H1 (cell line): ENCODE measurements around the gene RAD51B. TPM values are rescaled to one million over a fixed set of nuclear protein-coding genes. Genes with fewer than 3 reads are reported as not detected.

Experiments
- CTCF ChIA-PET: fragments of 300-600 bp; sonication (Branson Sonifier 250); formaldehyde crosslinking; loops from one replicate; lab custom pipeline; 2021; ENCODE audit not compliant: partially characterized antibody; lab: Charles Lee
- POLR2A ChIA-PET: fragments of 300-600 bp; sonication (Branson Sonifier 250); formaldehyde crosslinking; loops from one replicate; lab custom pipeline; 2021; ENCODE audit warnings: inconsistent platforms; ENCODE audit not compliant: partially characterized antibody; lab: Charles Lee
- DNase-seq, 2 experiments: peaks; one replicate each; pipeline versions ENCODE4 v3.0.0 to v3.0.0-alpha.2; 2010 to 2022; ENCODE audit warnings: low spot score in 2 of 2, low read depth in 1 of 2, mixed read lengths in 1 of 2
- FAIRE-seq: peaks from 2 replicates; lab custom pipeline; 2011; peaks lifted over from hg19 to GRCh38; lab: Jason Lieb, UNC
- H2AFZ ChIP-seq: 2 replicates; pipeline ENCODE4 v1.8.1; 2012; ENCODE audit warnings: low read length, inconsistent platforms
- H2AK5ac ChIP-seq: 2 replicates; pipeline ENCODE4 v1.6.1; 2013; ENCODE audit warnings: low read depth, low read length
- H2BK120ac ChIP-seq: replicated peaks from 2 replicates; pipeline ENCODE3; 2013; ENCODE audit warnings: low read depth, low read length, inconsistent platforms
- H2BK12ac ChIP-seq: 2 replicates; pipeline ENCODE4 v1.6.1; 2013; ENCODE audit warnings: low read depth, low read length
- H2BK15ac ChIP-seq: 2 replicates; pipeline ENCODE4 v1.6.1; 2013; ENCODE audit warnings: low read length
- H2BK20ac ChIP-seq: 2 replicates; pipeline ENCODE4 v1.6.1; 2013; ENCODE audit warnings: low read length
- H2BK5ac ChIP-seq: 2 replicates; pipeline ENCODE4 v1.6.1; 2013; ENCODE audit warnings: low read depth, low read length
- H3K14ac ChIP-seq: 2 replicates; pipeline ENCODE4 v1.6.1; 2013; ENCODE audit warnings: inconsistent platforms; ENCODE audit not compliant: insufficient read length
- H3K18ac ChIP-seq: 2 replicates; pipeline ENCODE4 v1.6.1; 2013; ENCODE audit warnings: low read length; ENCODE audit errors: extremely low read depth
- H3K23ac ChIP-seq: 2 replicates; pipeline ENCODE4 v1.6.1; 2013; ENCODE audit warnings: inconsistent platforms; ENCODE audit not compliant: insufficient read length
- H3K23me2 ChIP-seq: 2 replicates; pipeline ENCODE4 v1.6.1; 2013; ENCODE audit warnings: low read depth, low read length
- H3K27ac ChIP-seq: 2 replicates; pipeline ENCODE4 v1.6.1; 2011; ENCODE audit warnings: low read depth, low read length, inconsistent platforms
- H3K27me3 ChIP-seq, 4 experiments: replicated peaks in 1 of 4; 1 replicate in 1 of 4; 2 replicates in 3 of 4; pipeline versions ENCODE4 v1.6.1 to v1.8.1; 2011 to 2013; ENCODE audit warnings: low read length in 3 of 4, mild to moderate bottlenecking in 3 of 4, inconsistent platforms in 2 of 4, mixed read lengths in 2 of 4, moderate library complexity in 1 of 4; ENCODE audit not compliant: control insufficient read depth in 3 of 4, insufficient read depth in 3 of 4; ENCODE audit errors: extremely low read depth in 1 of 4
- H3K36me3 ChIP-seq, 4 experiments: 2 replicates each; pipeline versions ENCODE4 v1.6.1 to v1.8.1; 2011 to 2013; ENCODE audit warnings: mild to moderate bottlenecking in 4 of 4, low read length in 3 of 4, moderate library complexity in 2 of 4, control low read depth in 1 of 4, inconsistent platforms in 1 of 4; ENCODE audit not compliant: insufficient read depth in 4 of 4, control insufficient read depth in 2 of 4
- H3K4ac ChIP-seq: replicated peaks from 2 replicates; pipeline ENCODE3; 2013; ENCODE audit warnings: low read length, low read depth, mixed read lengths, inconsistent platforms; ENCODE audit not compliant: insufficient read length
- H3K4me1 ChIP-seq, 4 experiments: replicated peaks in 1 of 4; 1 replicate in 1 of 4; 2 replicates in 3 of 4; pipeline versions ENCODE4 v1.6.1 to v1.8.1; 2011 to 2013; ENCODE audit warnings: low read length in 3 of 4, inconsistent platforms in 2 of 4, mixed read lengths in 1 of 4; ENCODE audit not compliant: insufficient read depth in 4 of 4, control insufficient read depth in 3 of 4
- H3K4me2 ChIP-seq, 2 experiments: 2 replicates each; pipeline versions ENCODE4 v1.6.1 to v1.8.1; 2011 to 2013; ENCODE audit warnings: low read depth in 2 of 2, low read length in 2 of 2, control low read depth in 1 of 2, inconsistent platforms in 1 of 2, mild to moderate bottlenecking in 1 of 2; ENCODE audit not compliant: insufficient read depth in 1 of 2
- H3K4me3 ChIP-seq, 4 experiments: fragments of 200-600, 300-600 bp in 1 of 4; sonication (generic), shearing (Covaris generic), sonication (Bioruptor Twin) in 1 of 4; 2 replicates each; pipeline versions ENCODE4 v1.5.1 to v1.8.1; 2011 to 2016; ENCODE audit warnings: low read length in 4 of 4, low read depth in 3 of 4, control low read depth in 2 of 4, inconsistent platforms in 2 of 4, mild to moderate bottlenecking in 2 of 4, mixed read lengths in 1 of 4, moderate library complexity in 1 of 4; ENCODE audit not compliant: insufficient read depth in 2 of 4; ENCODE audit errors: extremely low read depth in 1 of 4
- H3K56ac ChIP-seq: replicated peaks from 2 replicates; pipeline ENCODE3; 2013; ENCODE audit warnings: low read depth, mild to moderate bottlenecking, mixed read lengths, low read length, inconsistent platforms; ENCODE audit not compliant: insufficient read length
- H3K79me1 ChIP-seq: 2 replicates; pipeline ENCODE4 v1.6.1; 2013; ENCODE audit warnings: low read depth, low read length, control low read depth
- H3K79me2 ChIP-seq, 2 experiments: 2 replicates each; pipeline versions ENCODE4 v1.6.1 to v1.8.1; 2012 to 2013; ENCODE audit warnings: low read length in 2 of 2, mild to moderate bottlenecking in 2 of 2, inconsistent platforms in 1 of 2; ENCODE audit not compliant: insufficient read depth in 2 of 2, control insufficient read depth in 1 of 2
- H3K9ac ChIP-seq, 4 experiments: replicated peaks in 1 of 4; 1 replicate in 1 of 4; 2 replicates in 3 of 4; pipeline versions ENCODE4 v1.6.1 to v1.8.1; 2011 to 2013; ENCODE audit warnings: low read depth in 3 of 4, low read length in 3 of 4, control low read depth in 2 of 4, mild to moderate bottlenecking in 2 of 4, moderate library complexity in 2 of 4, inconsistent platforms in 1 of 4; ENCODE audit errors: extremely low read depth in 1 of 4
- H3K9me3 ChIP-seq, 2 experiments: 2 replicates each; pipeline versions ENCODE4 v1.6.1 to v1.8.1; 2012 to 2013; ENCODE audit warnings: mild to moderate bottlenecking in 2 of 2, moderate library complexity in 2 of 2, control low read depth in 1 of 2, inconsistent platforms in 1 of 2, low read depth in 1 of 2, low read length in 1 of 2, mixed read lengths in 1 of 2; ENCODE audit not compliant: insufficient read depth in 2 of 2
- H4K20me1 ChIP-seq, 2 experiments: replicated peaks in 1 of 2; 2 replicates each; pipeline versions ENCODE3 to v1.8.1; 2011 to 2013; ENCODE audit warnings: inconsistent platforms in 2 of 2, low read length in 2 of 2, mild to moderate bottlenecking in 1 of 2; ENCODE audit not compliant: insufficient read depth in 2 of 2, control insufficient read depth in 1 of 2
- H4K5ac ChIP-seq: 2 replicates; pipeline ENCODE4 v1.6.1; 2013; ENCODE audit warnings: low read length, low read depth, mixed read lengths, inconsistent platforms; ENCODE audit not compliant: insufficient read length
- H4K8ac ChIP-seq: 2 replicates; pipeline ENCODE4 v1.8.0; 2013; ENCODE audit warnings: mild to moderate bottlenecking, moderate library complexity, low read length, inconsistent platforms; ENCODE audit not compliant: insufficient read depth; ENCODE audit errors: extremely low read depth
- H4K91ac ChIP-seq: replicated peaks from 2 replicates; pipeline ENCODE3; 2013; ENCODE audit warnings: low read length, mixed read lengths, inconsistent platforms; ENCODE audit not compliant: insufficient read length
- RBBP5 ChIP-seq: IDR thresholded peaks from 2 replicates; pipeline ENCODE4 v1.7.1; 2012; ENCODE audit warnings: low read depth, mild to moderate bottlenecking, inconsistent platforms, low read length, moderate library complexity, borderline replicate concordance
- SP1 ChIP-seq: IDR thresholded peaks from 2 replicates; pipeline ENCODE4 v1.6.1; 2011; ENCODE audit warnings: low read depth, low read length
- WGBS, 2 experiments: shearing (Covaris generic) in 1 of 2; methylation state at CpG; one replicate each; pipeline versions ENCODE4 v1.1.6 to v1.1.7; 2013 to 2015; ENCODE audit warnings: low lambda C conversion rate in 2 of 2, mixed read lengths in 2 of 2, inconsistent platforms in 1 of 2, low coverage in 1 of 2, missing lambda C conversion rate in 1 of 2; ENCODE audit not compliant: insufficient replicate concordance in 2 of 2, insufficient coverage in 1 of 2, insufficient read length in 1 of 2; ENCODE audit errors: extremely low coverage in 1 of 2, missing lambda C conversion rate in 1 of 2; 5-methylcytosine and 5-hydroxymethylcytosine counted together
- polyA plus RNA-seq, 7 experiments: library from polyadenylated mRNA; depleted of rRNA in 3 of 7; stranded (reverse) in 5 of 7; unstranded in 2 of 7; fragments of >200 nt in 5 of 7; fragments of 200-250 nt in 2 of 7; gene quantifications; 1 replicate in 5 of 7; 2 replicates in 1 of 7; 4 replicates in 1 of 7; pipeline versions ENCODE4 v1.2.1 to v1.2.3, GENCODE V29; 2011 to 2013; ENCODE audit warnings: missing spikeins in 2 of 7, mixed read lengths in 2 of 7
- total RNA-seq: library from RNA; stranded (reverse); fragmentation: NEBNext Ultra II Directional; extraction: Animal tissue kit (Norgen Biotek cat#: 25700); gene quantifications from 2 replicates; pipeline ENCODE4 v1.2.1, GENCODE V29; 2021

Gene RAD51B
- total and polyA plus RNA-seq, 2 of the 8 experiments (the other 6 are each of a cell fraction or from before 2014, with no cell fraction given), result 3.9 to 14.9 TPM

- no peak overlapping the region for H2BK5ac ChIP-seq
- no peaks in the 10 kb centered on the region for H3K27me3 ChIP-seq
- no peak overlapping the region for H4K91ac ChIP-seq
- FAIRE-seq, result no peak
- no peaks in the 10 kb centered on the region for H3K4me1 ChIP-seq
- H2BK20ac ChIP-seq, result no peak overlapping the region
- H3K14ac ChIP-seq, result no peak overlapping the region
- H3K9ac ChIP-seq, result no peak overlapping the region
- H3K56ac ChIP-seq, result no peak overlapping the region
- H2AFZ ChIP-seq, result no peak overlapping the region
- WGBS, 2 experiments, result 93% methylated on average over 3 of the region's 3 CpGs; no CpG with 5 or more reads in 1 of the 2 experiments
- H3K79me1 ChIP-seq, result no peaks in the 10 kb centered on the region
- H2BK12ac ChIP-seq, result no peak overlapping the region
- H4K5ac ChIP-seq, result no peak overlapping the region
- no peaks in the 10 kb centered on the region for H3K79me2 ChIP-seq
- H2AK5ac ChIP-seq, result no peak overlapping the region
- no peak overlapping the region for H3K23ac ChIP-seq
- no peaks in the 10 kb centered on the region for H3K36me3 ChIP-seq
- no peak for DNase-seq
- H4K8ac ChIP-seq, result no peak overlapping the region
- H2BK120ac ChIP-seq, result no peak overlapping the region
- H3K18ac ChIP-seq, result no peak overlapping the region
- no peaks in the 10 kb centered on the region for H3K23me2 ChIP-seq
- CTCF ChIA-PET, result no interaction called here
- no peak overlapping the region for H3K4me3 ChIP-seq
- H2BK15ac ChIP-seq, result no peak overlapping the region
- POLR2A ChIA-PET, result no interaction called here
- no peak for TF ChIP-seq SP1
- TF ChIP-seq RBBP5, result no peak
- no peaks in the 10 kb centered on the region for H4K20me1 ChIP-seq
- H3K4me2 ChIP-seq, result no peak overlapping the region
- no peak overlapping the region for H3K4ac ChIP-seq
- H3K27ac ChIP-seq, result no peak overlapping the region
- H3K9me3 ChIP-seq, result peaks cover 0 to 1% of the 10 kb centered on the region in 2 experiments; a peak in 1 of 4 replicates
Measured at GRCh38 chr14:67990576-67990975, 171.0 kb downstream of the RAD51B start.
